ENCODE measurements around the gene MROH7.

MROH7 gene

DNA sequence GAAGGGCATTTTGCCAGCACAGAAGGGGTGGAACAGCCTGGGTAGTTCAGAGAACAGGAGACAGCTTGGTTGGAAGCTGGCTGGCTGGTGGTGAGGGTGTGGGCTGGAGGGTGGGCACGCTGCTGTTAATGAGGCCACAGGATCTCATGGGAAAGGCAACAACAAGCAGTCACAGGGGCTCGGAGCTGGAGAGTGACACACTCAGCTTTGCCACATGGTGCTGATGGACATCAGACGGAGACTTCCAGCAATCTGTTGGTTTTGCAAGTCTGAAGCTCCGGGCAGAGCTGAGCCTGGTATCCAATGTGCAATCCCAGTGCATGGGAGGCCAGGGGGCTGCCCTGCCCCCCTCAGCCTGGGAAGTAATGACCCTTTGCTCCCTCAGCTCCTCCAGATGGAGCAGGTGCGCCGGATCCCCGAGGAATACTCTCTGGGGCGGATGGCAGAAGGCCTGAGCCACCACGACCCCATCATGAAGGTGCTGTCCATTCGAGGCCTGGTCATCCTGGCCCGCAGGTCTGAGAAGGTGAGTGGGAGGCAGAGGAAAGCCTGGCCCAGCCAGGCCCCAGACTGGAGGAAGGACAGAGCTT is 58.4 kb downstream of the MROH7 start:
- no peak overlapping the region for H3K27ac ChIP-seq
- TF ChIP-seq, protein P1, sequence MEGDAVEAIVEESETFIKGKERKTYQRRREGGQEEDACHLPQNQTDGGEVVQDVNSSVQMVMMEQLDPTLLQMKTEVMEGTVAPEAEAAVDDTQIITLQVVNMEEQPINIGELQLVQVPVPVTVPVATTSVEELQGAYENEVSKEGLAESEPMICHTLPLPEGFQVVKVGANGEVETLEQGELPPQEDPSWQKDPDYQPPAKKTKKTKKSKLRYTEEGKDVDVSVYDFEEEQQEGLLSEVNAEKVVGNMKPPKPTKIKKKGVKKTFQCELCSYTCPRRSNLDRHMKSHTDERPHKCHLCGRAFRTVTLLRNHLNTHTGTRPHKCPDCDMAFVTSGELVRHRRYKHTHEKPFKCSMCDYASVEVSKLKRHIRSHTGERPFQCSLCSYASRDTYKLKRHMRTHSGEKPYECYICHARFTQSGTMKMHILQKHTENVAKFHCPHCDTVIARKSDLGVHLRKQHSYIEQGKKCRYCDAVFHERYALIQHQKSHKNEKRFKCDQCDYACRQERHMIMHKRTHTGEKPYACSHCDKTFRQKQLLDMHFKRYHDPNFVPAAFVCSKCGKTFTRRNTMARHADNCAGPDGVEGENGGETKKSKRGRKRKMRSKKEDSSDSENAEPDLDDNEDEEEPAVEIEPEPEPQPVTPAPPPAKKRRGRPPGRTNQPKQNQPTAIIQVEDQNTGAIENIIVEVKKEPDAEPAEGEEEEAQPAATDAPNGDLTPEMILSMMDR (conservative IDR thresholded peaks at IDR 0.05) = no peak

DNA sequence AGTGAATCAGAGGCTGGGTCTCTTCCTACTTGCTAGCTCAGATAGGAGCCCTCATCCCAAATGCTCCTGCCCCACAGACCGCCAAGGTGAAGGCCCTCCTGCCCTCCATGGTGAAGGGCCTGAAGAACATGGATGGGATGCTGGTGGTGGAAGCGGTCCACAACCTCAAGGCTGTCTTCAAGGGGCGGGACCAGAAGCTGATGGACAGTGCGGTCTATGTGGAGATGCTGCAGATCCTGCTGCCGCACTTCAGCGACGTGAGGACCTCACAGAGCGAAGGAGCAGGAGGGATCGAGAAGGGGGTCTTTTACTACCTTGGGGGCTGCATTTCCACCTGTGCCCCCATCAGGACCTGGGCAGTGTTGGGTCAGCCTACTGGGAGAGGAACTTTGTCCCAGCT is 59.5 kb downstream of the MROH7 start:
- TF ChIP-seq, protein P1 (conservative IDR thresholded peaks at IDR 0.05) = no peak
- no peak overlapping the region for H3K27ac ChIP-seq

DNA sequence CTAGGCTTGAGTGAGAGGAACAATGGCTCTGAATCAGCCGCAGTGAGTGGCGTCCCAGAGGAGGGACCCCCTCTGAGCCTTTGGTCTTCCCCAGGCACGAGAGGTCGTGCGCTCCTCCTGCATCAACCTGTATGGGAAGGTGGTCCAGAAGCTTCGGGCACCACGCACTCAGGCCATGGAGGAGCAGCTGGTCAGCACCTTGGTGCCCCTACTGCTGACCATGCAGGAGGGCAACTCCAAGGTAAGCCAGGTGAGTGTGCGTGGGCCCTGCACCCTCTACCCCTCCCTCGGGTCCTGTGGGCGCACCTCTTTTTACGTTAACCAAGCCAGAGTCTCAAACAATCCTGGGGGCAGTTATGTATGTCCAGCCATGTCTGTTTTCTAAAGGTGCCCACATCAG is 60.4 kb downstream of the MROH7 start:
- H3K27ac ChIP-seq = no peak overlapping the region
- TF ChIP-seq, protein P1 (conservative IDR thresholded peaks at IDR 0.05) = no peak

DNA sequence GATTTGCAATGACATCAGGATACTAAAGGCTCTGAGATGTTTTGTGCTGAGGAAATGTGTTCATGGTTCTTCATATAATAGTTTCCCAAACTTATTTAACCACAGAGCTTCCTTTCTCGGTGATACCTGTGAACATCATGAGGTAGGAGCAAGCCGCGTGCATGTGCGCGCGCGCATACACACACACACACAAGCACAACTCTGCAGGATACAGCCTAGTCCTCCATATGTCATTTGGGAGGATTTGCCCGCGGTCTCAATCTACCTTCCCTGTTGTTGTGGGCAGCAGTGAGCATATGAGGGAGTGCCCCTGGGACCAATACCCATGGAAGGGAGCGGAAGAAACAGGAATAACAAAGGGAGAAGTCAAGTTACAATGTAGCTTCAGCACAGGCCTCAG is 61.9 kb downstream of the MROH7 start:
- TF ChIP-seq, protein P1 (conservative IDR thresholded peaks at IDR 0.05) = no peak
- H3K27ac ChIP-seq = no peak overlapping the region

DNA sequence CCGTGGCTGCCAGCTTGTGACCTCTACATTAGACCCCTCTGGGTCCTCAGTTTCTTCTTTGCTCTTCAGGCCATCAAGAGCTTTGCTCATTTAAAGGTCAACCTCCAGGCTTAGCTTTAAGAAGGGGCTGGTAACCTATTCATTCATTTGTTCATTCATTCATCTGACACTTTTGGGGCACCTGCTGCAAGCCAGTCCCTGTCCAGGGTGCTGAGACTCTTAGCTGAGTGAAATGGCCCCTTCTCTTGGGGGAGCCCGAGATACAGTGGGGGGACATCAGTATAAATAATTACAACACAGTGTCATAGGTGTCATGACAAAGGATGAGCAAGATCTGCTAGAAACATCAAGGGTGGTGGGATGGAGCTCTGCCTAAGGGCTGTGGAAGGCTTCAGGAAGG is 63.6 kb downstream of the MROH7 start:
- TF ChIP-seq, protein P1 (conservative IDR thresholded peaks at IDR 0.05) = no peak
- H3K27ac ChIP-seq = no peak overlapping the region

DNA sequence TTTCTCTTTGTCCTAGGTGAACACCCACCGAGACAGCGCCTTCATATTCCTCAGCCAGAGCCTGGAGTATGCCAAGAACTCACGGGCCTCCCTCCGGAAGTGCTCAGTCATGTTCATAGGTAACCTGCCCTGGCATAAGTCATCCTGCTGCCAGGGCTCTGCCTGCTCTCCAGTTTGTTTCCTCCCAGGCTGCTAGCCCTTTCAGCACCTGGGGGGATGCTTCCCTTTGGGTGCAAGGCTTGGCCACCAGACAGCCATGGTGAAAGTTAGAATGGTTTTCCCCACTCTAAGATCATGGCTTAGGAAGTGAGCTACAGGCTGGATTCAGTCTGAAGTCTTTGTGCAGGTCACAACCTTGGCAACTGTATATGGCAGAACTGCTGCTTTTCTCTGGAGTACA is 64.8 kb downstream of the MROH7 start:
- TF ChIP-seq, protein P1 (conservative IDR thresholded peaks at IDR 0.05) = no peak
- H3K27ac ChIP-seq = no peak overlapping the region

DNA sequence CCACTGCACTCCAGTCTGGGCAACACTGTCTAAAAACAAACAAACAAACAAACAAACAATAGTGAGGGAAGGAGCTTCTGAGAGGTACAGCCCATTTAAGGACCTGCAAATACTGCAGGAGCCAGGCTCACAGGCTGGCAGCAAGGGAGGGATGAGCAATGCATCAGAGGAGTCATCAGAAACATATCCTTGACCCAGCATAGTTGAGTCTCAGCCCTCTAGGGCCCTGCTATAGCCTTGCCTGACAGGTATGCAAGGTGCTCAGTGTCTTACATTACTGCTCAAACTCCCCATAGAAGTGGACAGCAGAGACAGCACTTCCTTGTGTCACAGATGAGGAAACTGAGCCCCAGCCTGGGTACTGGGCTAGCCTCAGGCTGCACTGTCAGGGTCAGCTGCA is 66.8 kb downstream of the MROH7 start:
- H3K27ac ChIP-seq = no peak overlapping the region
- TF ChIP-seq, protein P1 (conservative IDR thresholded peaks at IDR 0.05) = no peak

Measured in VCaP (cell line).